Measurements from ENCODE around the gene VMP1.

Gene VMP1

DNA sequence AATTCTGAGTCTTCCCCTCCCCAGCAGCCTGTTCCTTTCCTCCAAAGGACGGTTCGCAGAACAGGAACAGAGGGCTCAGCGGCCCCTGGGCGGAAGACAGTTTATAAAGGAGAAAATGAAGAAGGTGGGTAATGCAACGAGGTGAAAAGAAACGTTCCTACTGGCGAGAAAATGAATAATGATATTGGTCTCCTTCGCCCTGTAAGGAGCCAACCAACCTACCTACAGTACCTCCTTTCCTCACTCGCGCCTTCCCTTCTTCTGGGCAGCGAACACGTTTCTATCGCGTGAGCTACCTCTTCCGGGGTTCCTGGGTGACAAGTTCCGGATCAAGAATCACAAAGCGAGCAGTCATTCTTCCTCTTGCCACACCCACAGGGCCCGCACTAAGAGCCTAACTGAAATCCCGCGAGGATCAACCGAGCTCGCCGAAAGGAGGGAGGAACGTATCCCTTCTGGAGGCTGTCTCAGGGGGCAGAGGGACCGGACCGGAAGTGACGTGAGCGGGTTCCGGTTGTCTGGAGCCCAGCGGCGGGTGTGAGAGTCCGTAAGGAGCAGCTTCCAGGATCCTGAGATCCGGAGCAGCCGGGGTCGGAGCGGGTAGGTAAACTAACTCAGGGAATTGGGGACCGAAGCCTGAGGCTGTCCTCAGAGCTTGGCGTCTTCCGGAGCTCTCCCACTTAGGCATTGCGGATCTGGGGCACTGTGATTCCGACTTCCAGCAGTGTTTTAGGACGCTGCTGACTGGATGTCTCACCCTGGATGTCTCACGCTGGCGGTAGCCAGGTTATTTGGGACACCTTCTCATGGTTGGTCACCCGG, at the start of gene VMP1, which contains the start of gene PTRH2:
Gene VMP1 (plus strand): TSS at position 506 of the 822 bp plus-strand sequence. CDS start 23,793 bp downstream, outside the sequence.
Gene PTRH2 (minus strand): TSS at position 282 of the 822 bp plus-strand sequence. CDS start 9,452 bp downstream, outside the sequence.
- TF ChIP-seq ZFX (IDR thresholded peaks at IDR 0.05): no peak
- TF ChIP-seq, protein P1, sequence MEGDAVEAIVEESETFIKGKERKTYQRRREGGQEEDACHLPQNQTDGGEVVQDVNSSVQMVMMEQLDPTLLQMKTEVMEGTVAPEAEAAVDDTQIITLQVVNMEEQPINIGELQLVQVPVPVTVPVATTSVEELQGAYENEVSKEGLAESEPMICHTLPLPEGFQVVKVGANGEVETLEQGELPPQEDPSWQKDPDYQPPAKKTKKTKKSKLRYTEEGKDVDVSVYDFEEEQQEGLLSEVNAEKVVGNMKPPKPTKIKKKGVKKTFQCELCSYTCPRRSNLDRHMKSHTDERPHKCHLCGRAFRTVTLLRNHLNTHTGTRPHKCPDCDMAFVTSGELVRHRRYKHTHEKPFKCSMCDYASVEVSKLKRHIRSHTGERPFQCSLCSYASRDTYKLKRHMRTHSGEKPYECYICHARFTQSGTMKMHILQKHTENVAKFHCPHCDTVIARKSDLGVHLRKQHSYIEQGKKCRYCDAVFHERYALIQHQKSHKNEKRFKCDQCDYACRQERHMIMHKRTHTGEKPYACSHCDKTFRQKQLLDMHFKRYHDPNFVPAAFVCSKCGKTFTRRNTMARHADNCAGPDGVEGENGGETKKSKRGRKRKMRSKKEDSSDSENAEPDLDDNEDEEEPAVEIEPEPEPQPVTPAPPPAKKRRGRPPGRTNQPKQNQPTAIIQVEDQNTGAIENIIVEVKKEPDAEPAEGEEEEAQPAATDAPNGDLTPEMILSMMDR (conservative IDR thresholded peaks at IDR 0.05): no peak
- H3K27ac ChIP-seq: peak within 1 kb of the TSS; percentile 89

DNA sequence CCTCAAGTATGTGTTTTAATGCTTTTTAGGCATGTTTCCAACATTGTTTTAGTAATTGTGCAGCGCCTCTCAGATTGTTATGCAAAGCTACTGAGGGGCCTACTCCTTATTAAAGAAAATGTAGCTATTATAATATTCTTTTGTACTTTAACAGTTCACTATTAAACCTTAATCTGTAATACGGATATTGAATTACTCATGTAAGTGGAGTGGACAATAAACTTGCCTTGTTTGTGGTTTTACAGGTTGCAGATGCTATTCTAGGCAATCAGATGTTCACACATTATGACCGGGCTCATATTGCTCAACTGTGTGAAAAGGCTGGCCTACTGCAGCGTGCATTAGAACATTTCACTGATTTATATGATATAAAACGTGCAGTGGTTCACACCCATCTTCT, 41.2 kb upstream of the VMP1 start:
- TF ChIP-seq, protein P1 (conservative IDR thresholded peaks at IDR 0.05): no peak
- TF ChIP-seq ZFX (IDR thresholded peaks at IDR 0.05): no peak
- H3K27ac ChIP-seq: no peak overlapping the region

DNA sequence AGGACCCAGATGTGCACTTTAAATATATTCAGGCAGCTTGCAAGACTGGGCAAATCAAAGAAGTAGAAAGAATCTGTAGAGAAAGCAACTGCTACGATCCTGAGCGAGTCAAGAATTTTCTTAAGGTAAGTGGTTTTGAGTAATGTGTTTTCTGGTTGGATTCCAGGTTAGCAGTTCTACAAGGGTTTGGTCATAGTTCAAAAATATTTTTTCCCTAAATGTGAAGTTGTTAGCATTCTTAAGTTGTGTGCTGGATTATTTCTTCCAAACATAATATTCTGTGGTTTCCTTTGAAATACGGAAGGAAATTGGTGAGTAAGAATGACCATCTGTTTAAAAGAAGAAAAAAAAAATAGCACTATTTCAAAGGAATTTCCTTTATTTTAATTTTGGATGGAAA, 38.6 kb upstream of the VMP1 start:
- TF ChIP-seq ZFX (IDR thresholded peaks at IDR 0.05): no peak
- TF ChIP-seq, protein P1 (conservative IDR thresholded peaks at IDR 0.05): no peak
- H3K27ac ChIP-seq: no peak overlapping the region

DNA sequence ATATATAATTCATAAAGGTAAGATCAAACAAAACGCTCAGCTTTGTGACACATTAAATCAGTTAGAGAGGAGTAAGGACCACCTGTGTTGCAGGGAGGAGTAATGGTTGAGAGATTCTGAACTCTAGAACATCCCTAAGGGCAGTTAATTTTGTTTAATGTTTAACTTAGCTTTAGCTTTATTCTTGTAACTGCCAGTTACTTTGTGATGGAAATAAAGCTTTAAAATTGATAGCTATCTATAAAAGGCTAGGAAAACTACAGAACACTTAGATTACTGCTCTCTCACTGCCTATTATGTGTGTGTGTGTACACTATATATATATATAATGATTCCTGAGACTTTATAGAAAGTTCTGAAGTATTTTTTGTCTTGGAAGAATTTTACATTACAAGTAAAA, 38.0 kb upstream of the VMP1 start:
- H3K27ac ChIP-seq: no peak overlapping the region
- TF ChIP-seq, protein P1 (conservative IDR thresholded peaks at IDR 0.05): no peak
- no peak for TF ChIP-seq ZFX (IDR thresholded peaks at IDR 0.05)

DNA sequence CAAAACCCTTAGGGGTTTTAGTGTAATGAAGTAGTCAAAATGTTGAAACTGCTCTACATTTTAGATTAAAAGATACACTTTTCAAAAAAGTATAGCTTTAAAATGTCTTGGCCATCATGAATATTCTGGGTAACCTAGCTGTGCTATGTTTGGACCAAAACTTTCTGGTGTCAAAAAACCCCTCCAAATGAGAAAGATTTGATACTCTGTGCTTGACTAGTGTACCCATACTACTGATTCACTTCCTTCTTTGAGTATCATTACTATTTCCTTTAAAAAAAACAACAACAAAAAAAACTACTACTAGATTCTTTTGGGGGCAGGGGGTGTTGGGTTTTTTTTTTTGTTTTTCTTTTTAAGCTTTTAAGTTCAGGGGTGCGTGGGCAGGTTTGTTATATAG, 37.5 kb upstream of the VMP1 start:
- no peak overlapping the region for H3K27ac ChIP-seq
- TF ChIP-seq ZFX (IDR thresholded peaks at IDR 0.05): no peak
- TF ChIP-seq, protein P1 (conservative IDR thresholded peaks at IDR 0.05): no peak

DNA sequence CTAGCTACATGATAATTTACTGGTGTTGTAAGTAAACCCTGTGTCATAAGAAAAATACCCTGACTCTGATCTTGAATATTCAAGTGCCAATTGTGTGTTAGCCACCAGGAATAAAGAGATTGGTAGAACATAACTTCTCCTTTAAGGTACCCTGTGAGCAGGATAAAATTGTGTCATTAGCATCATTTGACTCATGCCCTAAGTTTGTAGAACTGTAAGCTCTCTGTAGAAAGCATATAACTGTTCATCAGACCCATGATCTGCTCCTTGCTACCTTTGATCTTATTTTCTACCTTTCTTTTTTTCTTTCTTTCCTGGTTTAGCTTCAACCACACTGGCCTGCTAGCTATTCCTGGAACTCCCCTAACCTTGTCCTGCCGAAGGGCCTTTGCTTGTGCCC, 36.1 kb upstream of the VMP1 start:
- TF ChIP-seq, protein P1 (conservative IDR thresholded peaks at IDR 0.05): no peak
- TF ChIP-seq ZFX (IDR thresholded peaks at IDR 0.05): no peak
- no peak overlapping the region for H3K27ac ChIP-seq

DNA sequence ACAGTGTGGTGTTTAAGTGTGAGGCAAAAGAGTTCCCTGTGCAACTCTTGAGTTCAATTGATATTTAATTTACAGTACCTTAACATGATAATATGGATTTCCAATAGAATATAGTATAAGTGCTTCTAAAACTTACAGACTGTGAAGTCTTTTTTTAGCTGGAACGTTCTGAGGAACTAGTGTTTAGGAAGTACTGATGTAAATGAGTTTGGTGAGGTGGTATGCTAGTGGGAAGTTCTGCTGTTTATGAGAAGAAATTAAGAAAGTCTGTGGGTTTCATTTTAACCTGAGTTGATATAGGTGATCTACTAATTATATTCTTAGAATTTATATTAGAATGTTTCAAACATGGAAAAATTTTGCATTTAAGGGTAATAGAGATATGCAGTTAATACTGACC, 32.2 kb upstream of the VMP1 start:
- no peak overlapping the region for H3K27ac ChIP-seq
- TF ChIP-seq, protein P1 (conservative IDR thresholded peaks at IDR 0.05): no peak
- TF ChIP-seq ZFX (IDR thresholded peaks at IDR 0.05): no peak
